HepG2 (cell line): ENCODE data around the gene ASCC3. TPM values are rescaled to one million over a fixed set of nuclear protein-coding genes. Genes with fewer than 3 reads are reported as not detected.

Source experiments
- ATAC-seq: fragments of 200-7000 bp; cut with Tn5 transposase; 3 replicates; pipeline ENCODE4 v1.9.1; 2020; ENCODE audit warnings: mild to moderate bottlenecking, moderate library complexity
- BruUV-seq: library from RNA; stranded (reverse); fragments of 400-500 nt; replicated peaks from 2 replicates; lab custom pipeline; 2021; lab: Mats Ljungman, UMichigan
- CTCF ChIA-PET: fragments of 300-600 bp; formaldehyde crosslinking; extraction: SDS; loops from one replicate; lab custom pipeline; 2021; ENCODE audit warnings: low total read pairs, inconsistent platforms, low intra/inter-chr PET ratio; lab: Yijun Ruan, JAX
- POLR2A ChIA-PET: fragments of 350-600 bp; sonication (Branson Sonifier 250); formaldehyde crosslinking; loops from one replicate; lab custom pipeline; 2020; ENCODE audit warnings: antibody characterized with exemption, inconsistent platforms; lab: Yijun Ruan, JAX
- DNase-seq: peaks from one replicate; pipeline ENCODE4 v3.0.0-alpha.2; 2015; ENCODE audit warnings: low spot score
- FAIRE-seq: peaks from 3 replicates; lab custom pipeline; 2011; peaks lifted over from hg19 to GRCh38; lab: Jason Lieb, UNC
- H2AFZ ChIP-seq: one replicate; pipeline ENCODE4 v1.6.1; 2011; ENCODE audit warnings: low read length, inconsistent platforms
- H3K27ac ChIP-seq: fragments of 300-600 bp; 3 replicates; pipeline ENCODE4 v1.8.0; 2011; ENCODE audit warnings: mixed run types, mild to moderate bottlenecking, mixed read lengths, low read length, inconsistent platforms; ENCODE audit not compliant: insufficient read depth; ENCODE audit errors: extremely low read length
- H3K27me3 ChIP-seq, 2 experiments: fragments of 200-600 bp in 1 of 2; 2 replicates in 1 of 2; 3 replicates in 1 of 2; pipeline versions ENCODE4 v1.6.0 to v1.8.0; 2011; ENCODE audit warnings: low read length in 2 of 2, mild to moderate bottlenecking in 2 of 2, moderate library complexity in 2 of 2, inconsistent platforms in 1 of 2; ENCODE audit not compliant: insufficient read depth in 2 of 2, control insufficient read depth in 1 of 2
- H3K36me3 ChIP-seq, 2 experiments: fragments of 200-600 bp in 1 of 2; replicated peaks in 1 of 2; 2 replicates in 1 of 2; 3 replicates in 1 of 2; pipeline versions ENCODE4 v1.5.1 to v1.8.0; 2011; ENCODE audit warnings: low read length in 2 of 2, inconsistent platforms in 1 of 2; ENCODE audit not compliant: insufficient read depth in 2 of 2, control insufficient read depth in 1 of 2
- H3K4me1 ChIP-seq: 2 replicates; pipeline ENCODE4 v1.5.1; 2012; ENCODE audit warnings: low read length, inconsistent platforms; ENCODE audit not compliant: insufficient read depth
- H3K4me2 ChIP-seq: 2 replicates; pipeline ENCODE4 v1.6.0; 2011; ENCODE audit warnings: low read depth, low read length, inconsistent platforms
- H3K4me3 ChIP-seq, 3 experiments: fragments of 200-600 bp in 1 of 3; sonication (generic), shearing (Covaris generic) in 1 of 3; replicated peaks in 1 of 3; 2 replicates each; pipeline ENCODE4 v1.5.1; 2011 to 2016; ENCODE audit warnings: low read length in 3 of 3, inconsistent platforms in 2 of 3, low read depth in 2 of 3, mild to moderate bottlenecking in 2 of 3, control low read depth in 1 of 3, mixed read lengths in 1 of 3; ENCODE audit not compliant: insufficient read depth in 1 of 3
- H3K79me2 ChIP-seq: one replicate; pipeline ENCODE4 v1.6.1; 2011; ENCODE audit warnings: low read length, inconsistent platforms; ENCODE audit not compliant: insufficient read depth
- H3K9ac ChIP-seq: 2 replicates; pipeline ENCODE4 v1.6.0; 2011; ENCODE audit warnings: mild to moderate bottlenecking, low read depth, low read length, inconsistent platforms; ENCODE audit not compliant: insufficient read depth
- H3K9me3 ChIP-seq: 2 replicates; pipeline ENCODE4 v1.5.1; 2012; ENCODE audit warnings: mild to moderate bottlenecking, low read length
- H4K20me1 ChIP-seq: 2 replicates; pipeline ENCODE4 v1.6.0; 2011; ENCODE audit warnings: inconsistent platforms, mild to moderate bottlenecking, low read length, moderate library complexity; ENCODE audit not compliant: insufficient read depth
- AGO2 ChIP-seq: fragments of 200-400 bp; formaldehyde crosslinking; optimal IDR thresholded peaks from 2 replicates; pipeline ENCODE3; 2017; ENCODE audit warnings: mild to moderate bottlenecking, low read depth, low read length, moderate library complexity
- ARHGAP35 ChIP-seq: sonication (generic); formaldehyde crosslinking; IDR thresholded peaks from 2 replicates; pipeline ENCODE4 v1.9.0; 2022; ENCODE audit warnings: mild to moderate bottlenecking, inconsistent platforms, moderate library complexity, missing genetic modification reagents, borderline replicate concordance
- CC2D1A ChIP-seq: sonication (generic); formaldehyde crosslinking; IDR thresholded peaks from 2 replicates; pipeline ENCODE4 v1.8.1; 2023; ENCODE audit warnings: mild to moderate bottlenecking, missing genetic modification reagents
- MAZ ChIP-seq, 2 experiments: sonication (generic) in 1 of 2; formaldehyde crosslinking in 1 of 2; IDR thresholded peaks; 2 replicates each; pipeline versions ENCODE4 v1.5.0 to v1.6.1; 2012 to 2020; ENCODE audit warnings: low read depth in 2 of 2, mild to moderate bottlenecking in 2 of 2, borderline replicate concordance in 1 of 2, improper control_type of control experiment in 1 of 2, low read length in 1 of 2, missing genetic modification reagents in 1 of 2, moderate library complexity in 1 of 2
- NR2C2 ChIP-seq: sonication (generic); formaldehyde crosslinking; IDR thresholded peaks from 2 replicates; pipeline ENCODE4 v1.4.0; 2020; ENCODE audit warnings: missing genetic modification reagents, mild to moderate bottlenecking, moderate library complexity, borderline replicate concordance
- SIN3A ChIP-seq: IDR thresholded peaks from 2 replicates; pipeline ENCODE4 v1.6.1; 2011; ENCODE audit warnings: low read depth, mild to moderate bottlenecking, control low read depth, low read length, borderline replicate concordance
- XBP1 ChIP-seq: sonication (generic); formaldehyde crosslinking; IDR thresholded peaks from 2 replicates; pipeline ENCODE4 v1.5.0; 2020; ENCODE audit warnings: missing genetic modification reagents
- ZBTB38 ChIP-seq: sonication (generic); formaldehyde crosslinking; IDR thresholded peaks from 2 replicates; pipeline ENCODE4 v1.5.1; 2020; ENCODE audit warnings: mild to moderate bottlenecking, missing genetic modification reagents
- ZNF335 ChIP-seq: sonication (generic); formaldehyde crosslinking; IDR thresholded peaks from 2 replicates; pipeline ENCODE4 v1.4.0; 2020; ENCODE audit warnings: missing genetic modification reagents
- ZNF556 ChIP-seq: sonication (generic); formaldehyde crosslinking; IDR thresholded peaks from 2 replicates; pipeline ENCODE4 v1.4.0; 2020; ENCODE audit warnings: mild to moderate bottlenecking, missing genetic modification reagents, borderline replicate concordance
- ZNF777 ChIP-seq: sonication (generic); formaldehyde crosslinking; IDR thresholded peaks from 2 replicates; pipeline ENCODE4 v1.4.0; 2020; ENCODE audit warnings: missing genetic modification reagents
- ZNF790 ChIP-seq: sonication (generic); formaldehyde crosslinking; IDR thresholded peaks from 2 replicates; pipeline ENCODE4 v1.8.0; 2022; ENCODE audit warnings: missing genetic modification reagents, mild to moderate bottlenecking, borderline replicate concordance
- WGBS: methylation state at CpG from one replicate; pipeline ENCODE4 v1.1.6; 2017; ENCODE audit warnings: low lambda C conversion rate; 5-methylcytosine and 5-hydroxymethylcytosine counted together
- in situ Hi-C: cut with HindIII; loops from 2 replicates; pipeline ENCODE4 v1.10.0; 2017; ENCODE audit warnings: low pct_unique_long_range_greater_than_20kb; ENCODE audit not compliant: extremely low pct_ligation_motif_present
- intact Hi-C: fragments of 100-400 bp; cut with micrococcal nuclease; formaldehyde crosslinking; loops from one replicate; pipeline ENCODE4 v1.10.0; 2022; ENCODE audit not compliant: unreplicated experiment
- polyA plus RNA-seq, 8 experiments: library from polyadenylated mRNA; depleted of rRNA in 3 of 8; stranded (reverse) in 7 of 8; unstranded in 1 of 8; fragments of >200 nt; fragmentation: Illumina TruSeq in 4 of 8; extraction: Trizol in 4 of 8; gene quantifications; 2 replicates each; pipeline versions ENCODE4 v1.2.1 to v1.2.3, GENCODE V29; 2011 to 2016; ENCODE audit warnings: low read depth in 4 of 8, missing spikeins in 1 of 8, mixed read lengths in 1 of 8; ENCODE audit not compliant: insufficient read depth in 1 of 8
- total RNA-seq, 5 experiments: library from RNA; depleted of rRNA; stranded (reverse); fragments of >200 nt; fragmentation: Illumina TruSeq; extraction: Trizol; gene quantifications; 2 replicates each; pipeline ENCODE4 v1.2.3, GENCODE V29; 2016; ENCODE audit warnings: low read depth in 1 of 5
- TF ChIP-seq, protein P1 (sequence below): sonication (generic); formaldehyde crosslinking; IDR thresholded peaks from 2 replicates; pipeline ENCODE4 v1.8.1; 2022; ENCODE audit warnings: low read depth, mild to moderate bottlenecking, missing genetic modification reagents
- TF ChIP-seq, protein P2 (sequence below): fragments of 450-650 bp; IDR thresholded peaks from 2 replicates; pipeline ENCODE4 v1.6.1; 2017; ENCODE audit warnings: mild to moderate bottlenecking
- TF ChIP-seq, protein P3 (sequence below): sonication (generic); formaldehyde crosslinking; IDR thresholded peaks from 2 replicates; pipeline ENCODE4 v1.8.0; 2022; ENCODE audit warnings: mild to moderate bottlenecking, missing genetic modification reagents; ENCODE audit not compliant: insufficient replicate concordance

The ASCC3 gene
- total and polyA plus RNA-seq, 2 of the 13 experiments (the other 11 are each of a cell fraction or from before 2014, with no cell fraction given) = 23.1 to 55.7 TPM

DNA sequence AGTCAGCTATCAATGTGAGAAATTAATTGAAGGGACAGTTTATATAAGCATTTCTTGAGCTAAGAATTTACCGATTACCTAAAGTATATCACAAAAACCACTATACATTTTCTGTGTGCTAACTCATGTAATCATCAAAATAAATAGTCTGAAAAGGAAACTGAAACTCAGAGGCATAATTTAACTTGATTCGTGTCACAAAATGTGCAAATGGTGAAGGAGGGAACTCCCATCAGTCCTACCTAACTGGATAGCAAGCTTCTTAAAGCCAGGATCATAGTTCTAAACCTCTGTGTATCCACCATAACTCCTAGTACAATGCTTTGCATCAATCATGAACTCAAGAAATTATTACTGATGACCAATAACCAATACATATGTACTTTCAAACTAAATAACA, 91.0 kb downstream of the ASCC3 start (continued):
- no peak for TF ChIP-seq ARHGAP35 (CRISPR knock-in tag)
- no peak for TF ChIP-seq XBP1
- no peak for TF ChIP-seq ZNF556 (CRISPR knock-in tag)
- TF ChIP-seq ZNF777 (CRISPR knock-in tag) = no peak
- no peak for TF ChIP-seq ZNF335
- no peak for TF ChIP-seq CC2D1A (CRISPR knock-in tag)
- no peak for TF ChIP-seq SIN3A
- TF ChIP-seq ZNF790 (CRISPR knock-in tag) = no peak

DNA sequence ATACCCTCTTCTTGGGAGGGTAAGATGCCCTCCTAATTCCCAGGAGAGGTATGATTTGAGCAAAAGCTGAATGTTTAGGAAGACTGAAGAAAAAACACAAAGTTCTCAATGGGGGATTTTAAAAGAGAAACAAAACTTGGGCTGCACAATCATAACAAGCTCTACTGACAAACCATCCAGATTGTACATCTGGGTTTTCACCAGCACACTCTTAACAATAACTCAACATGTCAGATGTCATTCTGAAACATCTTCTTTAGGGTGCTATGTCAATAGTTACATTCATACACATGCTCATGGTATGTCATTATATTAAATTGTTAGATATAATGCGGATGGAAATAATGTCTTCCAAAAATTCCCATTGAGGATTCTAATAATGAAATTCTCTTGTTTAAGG, 95.1 kb downstream of the ASCC3 start:
- no peak overlapping the region for H3K9ac ChIP-seq
- no peak overlapping the region for H3K27ac ChIP-seq
- no TSS peak for BruUV-seq
- H3K4me1 ChIP-seq = no peaks in the 10 kb centered on the region
- POLR2A ChIA-PET = no interaction called here
- DNase-seq = no peak
- no peaks in the 10 kb centered on the region for H3K27me3 ChIP-seq
- in situ Hi-C loops = no loop called here
- H4K20me1 ChIP-seq = no peaks in the 10 kb centered on the region
- TF ChIP-seq MAZ (IDR thresholded peaks at IDR 0.05; ENCODE audit: borderline replicate concordance, low read depth, low read length) (no peak), MAZ (CRISPR knock-in tag; IDR thresholded peaks at IDR 0.05; ENCODE audit: low read depth) (no peak), NR2C2 (CRISPR knock-in tag) (no peak), ZBTB38 (CRISPR knock-in tag) (no peak), AGO2 (no peak)
- TF ChIP-seq, protein P1, sequence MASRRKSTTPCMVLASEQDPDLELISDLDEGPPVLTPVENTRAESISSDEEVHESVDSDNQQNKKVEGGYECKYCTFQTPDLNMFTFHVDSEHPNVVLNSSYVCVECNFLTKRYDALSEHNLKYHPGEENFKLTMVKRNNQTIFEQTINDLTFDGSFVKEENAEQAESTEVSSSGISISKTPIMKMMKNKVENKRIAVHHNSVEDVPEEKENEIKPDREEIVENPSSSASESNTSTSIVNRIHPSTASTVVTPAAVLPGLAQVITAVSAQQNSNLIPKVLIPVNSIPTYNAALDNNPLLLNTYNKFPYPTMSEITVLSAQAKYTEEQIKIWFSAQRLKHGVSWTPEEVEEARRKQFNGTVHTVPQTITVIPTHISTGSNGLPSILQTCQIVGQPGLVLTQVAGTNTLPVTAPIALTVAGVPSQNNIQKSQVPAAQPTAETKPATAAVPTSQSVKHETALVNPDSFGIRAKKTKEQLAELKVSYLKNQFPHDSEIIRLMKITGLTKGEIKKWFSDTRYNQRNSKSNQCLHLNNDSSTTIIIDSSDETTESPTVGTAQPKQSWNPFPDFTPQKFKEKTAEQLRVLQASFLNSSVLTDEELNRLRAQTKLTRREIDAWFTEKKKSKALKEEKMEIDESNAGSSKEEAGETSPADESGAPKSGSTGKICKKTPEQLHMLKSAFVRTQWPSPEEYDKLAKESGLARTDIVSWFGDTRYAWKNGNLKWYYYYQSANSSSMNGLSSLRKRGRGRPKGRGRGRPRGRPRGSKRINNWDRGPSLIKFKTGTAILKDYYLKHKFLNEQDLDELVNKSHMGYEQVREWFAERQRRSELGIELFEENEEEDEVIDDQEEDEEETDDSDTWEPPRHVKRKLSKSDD = no peak
- TF ChIP-seq, protein P2, sequence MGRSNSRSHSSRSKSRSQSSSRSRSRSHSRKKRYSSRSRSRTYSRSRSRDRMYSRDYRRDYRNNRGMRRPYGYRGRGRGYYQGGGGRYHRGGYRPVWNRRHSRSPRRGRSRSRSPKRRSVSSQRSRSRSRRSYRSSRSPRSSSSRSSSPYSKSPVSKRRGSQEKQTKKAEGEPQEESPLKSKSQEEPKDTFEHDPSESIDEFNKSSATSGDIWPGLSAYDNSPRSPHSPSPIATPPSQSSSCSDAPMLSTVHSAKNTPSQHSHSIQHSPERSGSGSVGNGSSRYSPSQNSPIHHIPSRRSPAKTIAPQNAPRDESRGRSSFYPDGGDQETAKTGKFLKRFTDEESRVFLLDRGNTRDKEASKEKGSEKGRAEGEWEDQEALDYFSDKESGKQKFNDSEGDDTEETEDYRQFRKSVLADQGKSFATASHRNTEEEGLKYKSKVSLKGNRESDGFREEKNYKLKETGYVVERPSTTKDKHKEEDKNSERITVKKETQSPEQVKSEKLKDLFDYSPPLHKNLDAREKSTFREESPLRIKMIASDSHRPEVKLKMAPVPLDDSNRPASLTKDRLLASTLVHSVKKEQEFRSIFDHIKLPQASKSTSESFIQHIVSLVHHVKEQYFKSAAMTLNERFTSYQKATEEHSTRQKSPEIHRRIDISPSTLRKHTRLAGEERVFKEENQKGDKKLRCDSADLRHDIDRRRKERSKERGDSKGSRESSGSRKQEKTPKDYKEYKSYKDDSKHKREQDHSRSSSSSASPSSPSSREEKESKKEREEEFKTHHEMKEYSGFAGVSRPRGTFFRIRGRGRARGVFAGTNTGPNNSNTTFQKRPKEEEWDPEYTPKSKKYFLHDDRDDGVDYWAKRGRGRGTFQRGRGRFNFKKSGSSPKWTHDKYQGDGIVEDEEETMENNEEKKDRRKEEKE = no peak
- TF ChIP-seq, protein P3, sequence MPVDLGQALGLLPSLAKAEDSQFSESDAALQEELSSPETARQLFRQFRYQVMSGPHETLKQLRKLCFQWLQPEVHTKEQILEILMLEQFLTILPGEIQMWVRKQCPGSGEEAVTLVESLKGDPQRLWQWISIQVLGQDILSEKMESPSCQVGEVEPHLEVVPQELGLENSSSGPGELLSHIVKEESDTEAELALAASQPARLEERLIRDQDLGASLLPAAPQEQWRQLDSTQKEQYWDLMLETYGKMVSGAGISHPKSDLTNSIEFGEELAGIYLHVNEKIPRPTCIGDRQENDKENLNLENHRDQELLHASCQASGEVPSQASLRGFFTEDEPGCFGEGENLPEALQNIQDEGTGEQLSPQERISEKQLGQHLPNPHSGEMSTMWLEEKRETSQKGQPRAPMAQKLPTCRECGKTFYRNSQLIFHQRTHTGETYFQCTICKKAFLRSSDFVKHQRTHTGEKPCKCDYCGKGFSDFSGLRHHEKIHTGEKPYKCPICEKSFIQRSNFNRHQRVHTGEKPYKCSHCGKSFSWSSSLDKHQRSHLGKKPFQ = no peak
- TF ChIP-seq, all 625 proteins: peak for 0
- H3K4me2 ChIP-seq = no peak overlapping the region
- no peaks in the 10 kb centered on the region for H3K79me2 ChIP-seq
- FAIRE-seq (no peak), ATAC-seq (no peak)
- no peak overlapping the region for H3K4me3 ChIP-seq
- H3K9me3 ChIP-seq = no peaks in the 10 kb centered on the region
- CTCF ChIA-PET = no interaction called here
- 89% methylated on average over 1 of the region's 1 CpG for WGBS
- no peak overlapping the region for H2AFZ ChIP-seq
- H3K36me3 ChIP-seq = peaks cover 0 to 1% of the 10 kb centered on the region in 2 experiments; a peak in 2 of 5 replicates
- intact Hi-C loops = no loop called here
